Loucy (cell line): ENCODE measurements around the gene SOBP.

Experiments
- CTCF ChIP-seq: fragments of 200-600 bp; sonication (generic); conservative IDR thresholded peaks from 2 replicates; pipeline ENCODE4 v1.5.1; 2014; ENCODE audit warnings: mild to moderate bottlenecking, antibody characterized with exemption, low read length
- EZH2phosphoT487 ChIP-seq: fragments of 200-600 bp; IDR thresholded peaks from 2 replicates; pipeline ENCODE4 v1.6.1; 2018; ENCODE audit warnings: antibody characterized with exemption, mild to moderate bottlenecking, moderate library complexity, borderline replicate concordance

- TF ChIP-seq CTCF = peak; percentile 93
- TF ChIP-seq EZH2phosphoT487 = no peak
Measured at GRCh38 chr6:107704347-107705013, 214.6 kb downstream of the SOBP start.
